ENCODE results near the gene BAAT. TPM values are rescaled to one million over a fixed set of nuclear protein-coding genes. Genes with fewer than 3 reads are reported as not detected.

The BAAT gene
- total RNA-seq: 459 TPM

DNA sequence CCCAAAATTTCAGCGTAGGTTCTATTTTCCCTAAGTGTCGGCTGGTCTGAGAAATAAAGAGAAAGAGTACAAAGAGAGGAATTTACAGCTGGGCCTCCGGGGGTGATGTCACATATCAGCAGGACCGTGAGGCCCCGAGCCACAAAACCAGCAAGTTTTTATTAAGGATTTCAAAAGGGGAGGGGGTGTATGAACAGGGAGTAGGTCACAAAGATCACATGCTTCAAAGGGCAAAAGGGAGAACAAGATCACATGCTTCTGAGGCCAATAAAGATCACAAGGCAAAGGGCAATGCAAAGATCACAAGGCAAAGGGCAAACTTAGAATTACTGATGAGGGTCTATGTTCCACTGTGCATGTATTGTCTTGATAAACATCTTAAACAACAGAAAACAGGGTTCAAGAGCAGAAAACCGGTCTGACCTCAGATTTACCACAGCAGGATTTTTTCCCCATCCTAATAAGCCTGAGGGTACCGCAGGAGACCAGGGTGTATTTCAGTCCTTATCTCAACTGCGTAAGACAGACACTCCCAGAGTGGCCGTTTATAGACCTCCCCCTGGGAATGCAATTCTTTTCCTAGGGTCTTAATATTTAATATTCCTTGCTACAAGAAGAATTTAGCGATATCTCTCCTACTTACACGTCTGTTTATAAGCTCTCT is at the start of gene BAAT:
Gene BAAT, minus strand, starts transcription at position 134 of the 664 bp plus-strand sequence. CDS start 13,602 bp downstream, outside the sequence.
- peak; percentile 78 for DNase-seq (ENCODE audit: low spot score)

DNA sequence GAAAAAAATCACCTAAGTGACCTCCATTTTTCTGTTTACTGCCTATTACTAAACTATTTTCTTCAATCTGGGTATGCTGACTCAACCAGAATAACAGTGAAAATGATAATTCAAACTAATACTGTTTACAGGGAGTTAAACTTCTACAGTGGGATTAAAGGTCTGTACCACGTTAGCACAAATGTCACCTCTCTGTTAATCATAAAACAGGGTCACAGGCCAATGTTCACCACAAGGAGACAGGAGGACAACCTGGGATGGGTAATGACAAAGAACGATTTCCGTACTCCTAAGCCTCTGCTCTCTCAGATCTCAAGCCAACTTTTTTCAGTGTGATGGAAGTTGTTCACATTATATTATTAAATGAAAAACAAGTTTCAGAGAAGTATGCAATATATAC is 48.4 kb upstream of the BAAT start:
- DNase-seq (ENCODE audit: low spot score) (no peak), ATAC-seq (no peak)

More for the DNA sequence above, at the start of gene BAAT:
- peak; percentile 36 for ATAC-seq

DNA sequence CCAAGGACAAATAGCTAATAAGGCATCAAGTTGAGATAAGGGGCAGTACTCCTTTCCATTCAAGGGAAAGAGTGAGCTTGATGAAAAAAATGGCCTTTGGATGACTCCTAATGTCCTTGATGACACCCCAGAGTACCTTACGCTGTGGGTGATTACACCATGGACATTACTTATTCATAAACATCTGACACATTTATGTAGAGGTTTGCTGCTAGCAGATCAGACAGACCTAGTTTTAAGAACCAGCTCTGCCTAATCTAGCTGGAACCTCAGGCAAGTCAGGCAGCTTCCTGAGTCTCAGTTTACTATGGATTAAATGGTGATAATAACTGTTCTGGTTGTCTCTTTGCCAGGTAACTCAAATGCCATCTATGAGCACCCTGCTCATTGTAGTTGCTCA is 47.9 kb upstream of the BAAT start:
- DNase-seq (ENCODE audit: low spot score) (no peak), ATAC-seq (no peak)

DNA sequence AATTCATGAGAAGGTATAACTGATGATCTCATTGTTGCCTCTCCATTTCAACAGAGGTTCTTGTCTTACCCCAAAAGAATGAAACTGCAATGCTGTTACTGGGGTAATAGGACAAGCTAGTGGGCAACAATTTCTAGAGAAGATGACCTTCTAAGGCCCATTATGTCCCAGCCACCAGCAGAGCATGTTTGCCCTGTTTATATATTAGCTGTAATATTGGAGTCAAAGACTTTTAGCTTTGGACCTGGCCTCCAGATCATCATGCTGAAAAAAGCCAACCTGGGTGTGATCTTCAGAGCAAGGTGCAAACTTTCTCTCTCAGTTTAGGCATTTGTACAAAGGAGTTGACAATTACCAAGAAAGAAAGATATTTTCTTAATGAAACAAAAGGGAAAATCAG is 47.4 kb upstream of the BAAT start:
- no peak for DNase-seq (ENCODE audit: low spot score)
- ATAC-seq: no peak

DNA sequence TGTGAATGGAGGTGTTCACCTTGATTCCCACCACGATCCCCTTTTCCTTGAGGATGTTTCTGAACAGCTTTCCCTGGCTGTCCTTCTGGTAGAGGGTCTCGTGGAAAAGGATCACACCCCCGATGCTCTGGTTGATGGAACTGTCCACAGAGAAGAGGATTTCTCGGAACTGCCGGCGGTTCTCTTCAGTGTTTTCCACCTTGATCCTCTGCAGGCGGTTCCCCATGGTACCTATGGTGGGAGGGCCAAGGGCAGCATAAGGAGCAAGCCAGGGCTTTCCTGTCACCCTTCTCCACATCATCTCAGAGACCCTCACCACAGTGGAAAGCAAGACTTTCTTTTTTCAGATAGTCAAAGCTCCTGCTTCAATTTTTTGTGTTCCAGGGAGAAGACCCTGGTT is 44.9 kb upstream of the BAAT start:
- peak; percentile 62 for DNase-seq (ENCODE audit: low spot score)
- peak; percentile 10 for ATAC-seq

DNA sequence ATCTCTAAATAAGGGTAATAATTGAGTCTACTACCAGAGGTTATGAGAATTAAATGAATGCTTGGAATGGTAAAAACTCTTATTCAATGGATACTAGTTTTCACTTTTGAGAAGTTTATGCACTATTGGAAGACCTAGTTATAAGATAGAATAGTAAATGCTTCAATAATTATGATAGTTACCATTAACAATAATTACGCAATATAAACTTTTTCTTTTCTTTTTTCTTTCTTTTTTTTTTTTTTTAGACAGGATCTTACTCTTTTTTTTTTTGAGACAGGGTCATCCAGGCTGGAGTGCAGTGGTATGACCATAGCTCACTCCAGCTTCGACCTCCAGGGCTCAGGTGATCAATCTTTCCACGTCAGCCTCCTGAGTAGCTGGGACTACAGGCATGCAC is 44.1 kb upstream of the BAAT start:
- DNase-seq (ENCODE audit: low spot score) (no peak), ATAC-seq (peak; percentile 0)

DNA sequence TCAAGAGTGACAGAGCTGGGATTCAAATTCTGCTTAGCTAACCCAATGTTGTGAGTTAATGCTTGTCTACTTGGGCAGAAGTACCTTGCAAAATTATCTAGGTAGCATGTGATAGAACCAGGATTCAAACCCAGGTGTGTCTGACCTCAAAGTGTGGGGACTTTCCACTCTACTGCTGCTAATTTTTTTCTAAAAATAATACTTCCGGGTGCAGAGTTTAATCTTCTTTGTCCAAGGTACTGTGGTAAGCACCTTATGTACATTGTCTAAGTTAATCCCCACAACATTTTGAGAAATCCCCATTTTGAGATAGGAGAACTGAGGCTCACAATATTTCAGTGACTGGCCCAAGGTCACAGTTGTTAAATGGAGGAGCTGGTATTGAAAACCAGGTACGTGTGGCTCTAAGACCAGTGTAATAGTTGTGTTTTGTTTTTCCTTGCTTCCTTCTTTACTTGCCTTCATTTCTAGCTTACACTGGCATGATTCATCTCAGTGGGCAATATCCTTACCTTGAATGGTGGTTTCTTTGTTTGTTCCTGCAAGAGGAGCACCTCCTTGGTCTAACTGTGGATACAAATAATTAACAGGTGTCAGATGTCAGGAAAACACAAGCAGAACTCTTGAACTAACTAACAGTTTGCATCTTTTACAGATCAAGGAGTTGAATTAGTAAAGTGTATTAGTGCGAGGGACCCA is 43.3 kb upstream of the BAAT start:
- ATAC-seq (no peak), DNase-seq (ENCODE audit: low spot score) (no peak)

DNA sequence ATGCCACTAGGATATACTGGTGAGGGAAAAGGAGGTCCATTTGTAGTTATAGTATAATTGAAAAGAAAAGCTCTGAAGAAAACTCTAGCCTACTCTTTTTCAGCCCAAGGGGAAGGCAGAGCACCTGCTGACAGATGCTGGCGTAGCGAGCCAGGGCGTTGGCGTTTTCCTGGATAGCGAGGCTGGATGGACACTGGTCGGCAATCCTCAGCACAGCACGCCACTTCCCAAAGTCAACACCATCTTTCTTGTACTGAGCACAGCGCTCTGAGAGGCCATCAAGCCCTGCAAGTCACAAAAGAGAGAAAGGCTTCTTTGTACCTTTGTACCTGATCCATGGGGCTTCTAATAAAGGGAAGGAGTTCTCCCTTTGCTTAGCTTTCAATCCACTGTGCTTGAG is 42.6 kb upstream of the BAAT start:
- DNase-seq (ENCODE audit: low spot score): no peak
- ATAC-seq: no peak

DNA sequence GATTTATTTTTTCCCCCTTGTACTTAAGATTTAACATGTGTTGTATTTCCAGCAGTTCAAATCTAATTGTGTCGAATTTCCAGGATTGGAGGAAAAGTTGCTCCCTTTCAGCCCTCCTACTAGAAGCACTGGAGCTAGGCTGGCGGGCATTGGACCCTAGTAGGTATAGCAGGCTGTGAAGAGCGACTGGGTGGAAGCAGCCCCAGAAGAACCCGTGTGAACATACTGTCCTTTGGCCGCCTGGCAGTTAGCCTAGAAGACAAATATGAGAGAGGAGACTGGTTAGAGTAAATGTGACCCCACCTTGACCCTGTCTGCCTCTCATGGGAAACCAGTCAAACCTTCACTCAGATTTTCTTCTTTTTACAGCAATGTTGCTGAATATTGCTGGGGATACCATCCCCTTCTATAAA is 36.9 kb upstream of the BAAT start:
- ATAC-seq: peak; percentile 28
- peak; percentile 78 for DNase-seq (ENCODE audit: low spot score)

DNA sequence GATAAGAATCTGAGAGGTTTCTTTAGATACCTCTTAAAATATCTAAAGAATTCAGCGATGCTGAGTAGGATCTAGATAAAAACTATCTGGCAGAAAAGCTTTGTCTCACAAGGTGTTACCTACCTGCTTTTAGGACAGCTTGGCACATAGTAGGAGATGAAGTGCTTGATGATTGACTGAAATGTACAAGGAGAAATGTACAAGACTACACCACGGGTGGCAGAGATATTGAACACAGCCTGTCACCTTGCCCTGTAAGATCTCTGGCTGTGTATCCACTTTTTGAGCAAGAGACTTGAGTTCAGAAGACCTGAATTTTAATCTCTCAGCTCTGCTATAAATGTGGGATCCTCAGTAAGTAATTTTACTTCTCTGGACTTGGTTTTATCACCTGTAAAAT is 35.1 kb upstream of the BAAT start:
- no peak for ATAC-seq
- DNase-seq (ENCODE audit: low spot score): no peak

DNA sequence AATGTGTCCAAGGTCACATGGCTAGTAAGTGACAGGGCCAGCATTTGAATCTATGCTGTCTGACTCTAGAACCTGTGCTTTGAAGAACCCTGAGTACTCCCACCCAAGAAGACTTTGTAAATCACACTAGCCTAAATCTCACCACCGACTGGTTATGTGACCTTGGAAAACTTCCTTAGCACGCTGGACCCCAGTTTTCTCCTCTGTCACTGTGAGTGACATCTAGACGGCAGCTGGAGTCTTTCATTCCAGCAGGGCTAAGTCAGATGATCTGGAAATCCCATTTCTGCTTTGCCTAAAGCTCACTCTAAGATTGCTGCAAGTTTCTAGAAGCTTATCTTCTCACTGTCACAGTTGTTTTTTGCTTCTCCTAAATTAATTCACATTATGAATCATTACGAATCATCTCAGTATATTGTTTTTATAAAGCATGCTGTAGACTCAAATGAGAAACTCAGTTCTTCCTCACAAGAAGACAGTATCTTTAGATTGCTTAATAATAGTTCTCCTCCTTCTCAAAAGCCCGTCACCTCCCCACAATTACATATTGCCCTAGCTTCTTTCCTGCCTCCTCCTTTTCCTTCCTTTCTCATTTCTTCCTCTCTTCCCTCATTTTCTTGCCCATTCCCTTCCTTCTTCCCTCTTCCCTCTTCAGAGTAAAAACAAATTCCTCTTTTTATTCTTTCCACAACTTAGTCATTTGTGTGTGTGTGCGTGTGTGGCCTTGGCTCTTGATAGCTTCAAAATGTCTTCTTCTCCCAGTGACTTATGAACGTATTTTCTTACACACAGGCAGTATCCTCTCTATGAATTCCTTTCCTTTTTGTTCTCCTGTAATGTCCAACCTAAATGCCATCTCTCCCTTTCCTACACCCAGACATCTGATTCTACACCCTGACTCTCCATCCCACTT is 34.0 kb upstream of the BAAT start:
- peak; percentile 35 for ATAC-seq
- no peak for DNase-seq (ENCODE audit: low spot score)

DNA sequence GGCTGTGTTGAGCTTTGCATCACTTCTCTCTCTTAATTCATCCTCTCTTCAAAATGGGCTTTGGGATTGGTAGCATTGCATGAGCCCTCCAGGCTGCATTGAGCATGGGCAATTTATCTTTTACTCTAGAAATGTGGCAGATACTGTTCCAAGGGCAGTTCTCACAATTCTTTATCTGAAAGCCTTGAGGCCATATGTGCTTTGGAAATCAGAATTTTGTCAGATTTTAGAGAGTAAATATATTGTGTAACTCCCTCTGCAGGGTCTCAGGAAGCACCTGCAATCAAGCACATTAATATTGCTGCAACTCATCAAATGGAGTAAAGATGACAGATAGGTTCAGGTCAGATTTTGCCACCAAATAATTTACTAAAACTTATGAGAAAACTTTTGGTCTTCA is 33.2 kb upstream of the BAAT start:
- ATAC-seq (peak; percentile 35), DNase-seq (ENCODE audit: low spot score) (no peak)

DNA sequence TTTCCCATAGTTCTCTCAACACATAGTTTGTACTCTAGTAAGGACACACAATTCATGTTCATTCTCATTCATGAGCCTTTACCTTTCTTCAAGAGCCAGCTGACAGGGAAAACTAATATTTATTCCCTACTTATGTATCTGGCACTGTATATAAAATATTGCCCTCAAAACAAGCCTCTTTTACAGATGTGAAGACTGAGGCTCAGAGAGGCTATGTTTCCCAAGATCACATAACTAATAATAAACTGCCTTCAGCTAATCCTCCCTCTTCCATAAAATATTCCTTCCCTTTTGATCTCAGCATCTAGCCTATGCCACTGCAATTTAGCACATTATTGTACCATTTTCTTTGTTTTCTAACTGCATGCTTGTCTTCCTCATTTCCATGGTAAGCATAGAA is 32.6 kb upstream of the BAAT start:
- ATAC-seq (peak; percentile 7), DNase-seq (ENCODE audit: low spot score) (no peak)

DNA sequence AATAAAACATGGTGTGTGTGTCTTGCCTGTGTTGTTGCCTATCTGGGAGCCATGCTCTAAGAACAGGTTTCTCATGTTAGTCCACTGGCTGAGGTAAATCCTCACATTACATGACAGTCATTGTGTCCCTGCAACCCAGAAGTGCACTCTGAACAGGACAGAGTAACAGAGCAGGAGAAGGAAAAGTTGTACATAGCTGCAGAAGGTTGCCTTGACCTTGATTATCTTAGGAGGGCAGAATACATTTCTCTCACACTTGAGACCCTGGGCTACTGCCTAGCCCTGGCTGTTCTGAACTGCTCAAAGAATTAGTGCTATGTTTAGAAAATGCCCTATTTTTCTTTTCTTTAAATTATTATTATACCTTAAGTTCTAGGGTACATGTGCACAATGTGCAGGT is 30.8 kb upstream of the BAAT start:
- no peak for DNase-seq (ENCODE audit: low spot score)
- no peak for ATAC-seq

DNA sequence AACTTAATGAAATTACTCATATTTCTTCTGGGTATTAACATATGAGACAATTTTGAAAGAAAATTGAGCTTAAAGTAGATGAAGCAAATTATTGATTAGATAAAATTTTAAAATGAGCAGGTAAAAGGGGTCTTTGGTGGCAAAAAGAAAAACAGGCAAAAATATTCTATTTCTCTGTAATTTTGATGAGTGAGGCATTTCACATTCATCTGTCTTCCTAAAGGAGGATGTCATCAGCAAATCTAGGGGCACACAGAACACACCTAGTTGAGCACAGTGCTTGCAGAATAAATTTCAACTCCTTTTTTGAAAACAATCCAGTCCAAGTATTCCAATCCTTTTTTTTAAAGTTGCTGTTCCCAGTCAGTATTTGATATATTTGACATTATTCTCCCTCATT is 30.0 kb upstream of the BAAT start:
- DNase-seq (ENCODE audit: low spot score): no peak
- ATAC-seq: no peak

DNA sequence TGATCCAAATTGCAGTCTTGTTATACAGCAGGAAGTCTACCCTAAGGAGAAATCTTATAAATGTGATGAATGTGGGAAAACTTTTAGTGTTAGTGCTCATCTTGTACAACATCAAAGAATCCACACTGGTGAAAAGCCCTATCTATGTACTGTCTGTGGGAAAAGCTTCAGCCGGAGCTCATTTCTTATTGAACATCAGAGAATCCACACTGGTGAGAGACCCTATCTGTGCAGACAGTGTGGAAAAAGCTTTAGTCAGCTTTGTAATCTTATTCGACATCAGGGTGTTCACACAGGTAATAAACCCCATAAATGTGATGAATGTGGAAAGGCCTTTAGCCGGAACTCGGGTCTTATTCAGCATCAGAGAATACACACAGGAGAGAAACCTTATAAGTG is 24.3 kb upstream of the BAAT start:
- no peak for ATAC-seq
- DNase-seq (ENCODE audit: low spot score): no peak

DNA sequence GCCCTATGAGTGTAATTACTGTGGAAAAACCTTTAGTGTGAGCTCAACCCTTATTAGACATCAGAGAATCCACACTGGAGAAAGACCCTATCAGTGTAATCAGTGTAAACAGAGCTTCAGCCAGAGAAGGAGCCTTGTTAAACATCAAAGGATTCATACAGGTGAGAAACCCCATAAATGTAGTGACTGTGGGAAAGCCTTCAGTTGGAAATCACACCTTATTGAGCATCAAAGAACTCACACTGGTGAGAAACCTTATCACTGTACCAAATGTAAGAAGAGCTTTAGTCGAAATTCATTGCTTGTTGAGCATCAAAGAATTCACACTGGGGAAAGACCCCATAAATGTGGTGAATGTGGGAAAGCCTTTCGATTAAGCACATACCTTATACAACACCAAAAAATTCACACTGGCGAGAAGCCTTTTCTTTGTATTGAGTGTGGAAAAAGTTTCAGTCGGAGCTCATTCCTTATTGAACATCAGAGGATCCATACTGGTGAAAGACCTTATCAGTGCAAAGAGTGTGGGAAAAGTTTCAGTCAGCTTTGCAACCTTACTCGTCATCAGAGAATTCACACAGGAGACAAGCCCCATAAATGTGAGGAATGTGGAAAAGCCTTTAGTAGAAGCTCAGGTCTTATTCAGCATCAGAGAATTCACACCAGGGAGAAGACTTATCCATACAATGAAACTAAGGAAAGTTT is 23.7 kb upstream of the BAAT start:
- no peak for ATAC-seq
- no peak for DNase-seq (ENCODE audit: low spot score)

DNA sequence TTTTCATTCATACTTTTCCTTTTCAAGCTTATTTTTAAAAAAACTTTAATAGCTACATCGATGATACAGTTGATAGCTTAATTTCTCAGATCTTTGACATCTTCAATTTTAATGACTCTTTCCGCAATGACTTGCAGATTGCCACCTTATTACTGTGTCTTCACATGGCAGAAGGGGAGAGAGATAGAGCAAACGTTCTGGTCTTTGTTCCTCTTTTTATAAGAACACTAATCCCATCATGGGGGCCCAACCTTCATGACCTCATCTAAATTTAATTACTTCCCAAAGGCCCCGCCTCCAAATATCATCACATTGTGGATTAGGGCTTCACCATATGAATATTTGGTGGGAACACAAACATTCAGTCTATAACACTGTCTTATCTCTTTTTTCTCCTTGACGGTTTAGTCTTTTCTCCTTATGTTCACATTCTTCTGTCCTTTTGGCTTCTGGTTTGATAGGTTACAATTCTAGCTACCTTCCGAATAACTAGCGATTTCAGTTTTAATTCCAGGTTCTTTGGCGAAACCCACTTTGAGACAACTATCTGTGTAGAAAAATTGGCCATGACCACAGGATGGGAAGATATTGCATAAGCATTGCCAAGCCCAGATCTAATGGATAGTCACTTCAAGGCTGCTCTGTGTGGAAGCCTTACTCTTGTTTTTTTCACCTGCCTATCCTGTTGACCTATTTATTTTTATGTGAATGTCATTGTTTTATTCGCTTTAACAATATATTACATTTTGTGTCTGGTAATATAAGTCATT is 18.9 kb upstream of the BAAT start:
- DNase-seq (ENCODE audit: low spot score) (no peak), ATAC-seq (no peak)

DNA sequence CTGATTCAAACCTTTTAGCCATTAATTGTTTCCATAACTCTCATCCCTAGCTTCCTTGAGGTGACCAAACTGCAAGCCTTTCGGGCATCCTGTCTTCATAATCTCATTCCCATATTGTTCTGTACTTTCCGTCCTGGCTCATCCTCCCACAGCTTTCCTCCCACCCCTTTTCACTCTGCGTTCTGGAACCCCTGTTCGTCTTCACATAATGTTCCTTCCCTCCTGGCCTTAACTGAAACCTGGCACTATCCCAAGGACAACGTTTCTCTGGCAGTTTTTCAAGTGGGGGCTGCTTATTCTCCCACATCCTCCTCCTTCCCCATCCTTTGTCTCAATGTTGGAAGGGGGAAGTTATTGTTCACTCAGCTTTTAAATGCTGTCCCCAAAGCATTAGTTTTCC is 15.3 kb upstream of the BAAT start:
- DNase-seq (ENCODE audit: low spot score): no peak
- no peak for ATAC-seq

DNA sequence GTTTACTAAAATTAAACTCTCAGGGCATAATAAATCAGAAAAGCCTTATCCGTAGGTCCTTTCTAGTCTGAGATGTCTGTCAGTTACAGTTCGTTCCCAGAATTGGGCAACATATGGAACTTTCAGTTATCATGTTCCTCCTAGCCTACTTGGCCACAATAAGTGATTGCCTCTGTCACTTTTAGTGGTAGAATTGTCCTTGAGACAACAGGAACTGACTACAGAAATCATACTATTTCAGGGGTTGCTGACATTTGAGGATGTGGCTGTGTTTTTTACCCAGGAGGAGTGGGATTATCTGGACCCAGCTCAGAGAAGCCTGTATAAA is 14.8 kb upstream of the BAAT start:
- ATAC-seq (no peak), DNase-seq (ENCODE audit: low spot score) (no peak)
